ENCODE data around the gene CLEC4F.

Gene CLEC4F

GRCh38 chr2:70820499-70820898 lies at the start of gene CLEC4F:
Gene CLEC4F (minus strand): TSS chr2:70820599. CDS start chr2:70820523, 76 bp downstream.
- DNase-seq: no peak

GRCh38 chr2:70868970-70869369 lies 48.6 kb upstream of the CLEC4F start:
- DNase-seq: no peak

- peak; percentile 32 to 58 for DNase-seq
Observed at GRCh38 chr2:70861777-70862625, 41.6 kb upstream of the CLEC4F start.

GRCh38 chr2:70855667-70856066 lies 35.3 kb upstream of the CLEC4F start:
- no peak for DNase-seq

- no peak for DNase-seq
Observed at GRCh38 chr2:70854411-70854810, 34.0 kb upstream of the CLEC4F start.

- DNase-seq: no peak
Observed at GRCh38 chr2:70852824-70853223, 32.4 kb upstream of the CLEC4F start.

- peak; percentile 24 to 30 for DNase-seq
Observed at GRCh38 chr2:70851704-70852103, 31.3 kb upstream of the CLEC4F start.

- no peak for DNase-seq
Observed at GRCh38 chr2:70850925-70851324, 30.5 kb upstream of the CLEC4F start.

- DNase-seq: no peak
Observed at GRCh38 chr2:70842401-70842800, 22.0 kb upstream of the CLEC4F start.

- no peak for DNase-seq
Observed at GRCh38 chr2:70837980-70838925, 17.9 kb upstream of the CLEC4F start.

- no peak for DNase-seq
Observed at GRCh38 chr2:70835643-70836042, 15.2 kb upstream of the CLEC4F start, which contains the start of gene CD207. Gene CD207 (minus strand): TSS chr2:70835816. CDS start chr2:70835776, 40 bp downstream.

GRCh38 chr2:70834881-70835280 lies 14.5 kb upstream of the CLEC4F start:
- no peak for DNase-seq

- no peak for DNase-seq
Observed at GRCh38 chr2:70834106-70834505, 13.7 kb upstream of the CLEC4F start.

GRCh38 chr2:70833246-70833645 lies 12.8 kb upstream of the CLEC4F start:
- DNase-seq: no peak

- DNase-seq: no peak
Observed at GRCh38 chr2:70832386-70832785, 12.0 kb upstream of the CLEC4F start.

- DNase-seq: no peak
Observed at GRCh38 chr2:70831861-70832260, 11.5 kb upstream of the CLEC4F start.

- no peak for DNase-seq
Observed at GRCh38 chr2:70830366-70830765, 10.0 kb upstream of the CLEC4F start.

GRCh38 chr2:70829916-70830315 lies 9.5 kb upstream of the CLEC4F start:
- no peak for DNase-seq

- no peak for DNase-seq
Observed at GRCh38 chr2:70828914-70829824, 8.8 kb upstream of the CLEC4F start.

GRCh38 chr2:70828115-70828514 lies 7.7 kb upstream of the CLEC4F start:
- no peak for DNase-seq

GRCh38 chr2:70827388-70827787 lies 7.0 kb upstream of the CLEC4F start:
- no peak for DNase-seq

GRCh38 chr2:70826696-70827350 lies 6.4 kb upstream of the CLEC4F start:
- no peak for DNase-seq

Measured in AML-193 (cell line).